Esophagus muscularis mucosa (tissue), 4 donors: Measurements from ENCODE around the gene CD79A.

Experiments
- CTCF ChIP-seq, 3 experiments: fragments of 200-600 bp in 2 of 3; fragments of 450-650 bp in 1 of 3; sonication (generic) in 2 of 3; IDR thresholded peaks; one replicate each; pipeline ENCODE4 v1.5.1; 2017 to 2019; ENCODE audit warnings: antibody characterized with exemption in 3 of 3, mild to moderate bottlenecking in 2 of 3, moderate library complexity in 1 of 3
- EP300 ChIP-seq: sonication (generic); formaldehyde crosslinking; IDR thresholded peaks from one replicate; pipeline ENCODE4 v1.6.1; 2017; ENCODE audit warnings: antibody characterized with exemption
- POLR2A ChIP-seq: fragments of 450-650 bp; IDR thresholded peaks from one replicate; pipeline ENCODE4 v1.6.1; 2017; ENCODE audit warnings: antibody characterized with exemption, moderate library complexity, mild to moderate bottlenecking, low read depth
- POLR2AphosphoS5 ChIP-seq, 2 donors: sonication (generic); formaldehyde crosslinking; IDR thresholded peaks; one replicate each; pipeline ENCODE4 v1.6.1; 2017; ENCODE audit warnings: antibody characterized with exemption in 2 of 2

GRCh38 chr19:41861846-41862245 lies 15.2 kb upstream of the CD79A start:
- no peak for TF ChIP-seq POLR2A
- TF ChIP-seq CTCF (IDR thresholded peaks at IDR 0.05) = no peak
- TF ChIP-seq EP300 = no peak
- no peak for TF ChIP-seq POLR2AphosphoS5 (IDR thresholded peaks at IDR 0.05)
